Measurements from ENCODE around the gene CRTC3. TPM values are rescaled to one million over a fixed set of nuclear protein-coding genes. Genes with fewer than 3 reads are reported as not detected.
A peak's percentile ranks its signal among the peaks of the same experiment; 100 is the strongest.

The CRTC3 gene
- total RNA-seq, 1 experiment from 2014 or later = 3.9 TPM

GRCh38 chr15:90648137-90649070 is 118.7 kb downstream of the CRTC3 start:
- no peak overlapping the region for H4K8ac ChIP-seq (replicated peaks; ENCODE audit: insufficient read length, low read depth, low read length)
- no peak overlapping the region for H3K9ac ChIP-seq (ENCODE audit: extremely low read depth, insufficient read length, low read length)
- no peak overlapping the region for H3T11ph ChIP-seq (ENCODE audit: low read length)
- no peak overlapping the region for H4K91ac ChIP-seq (ENCODE audit: insufficient read length, low read depth, low read length)
- Mint-ChIP-seq H3K9me3 (no peaks in the 10 kb centered on the region), H3K4me3 (no peak overlapping the region; a peak in 1 of 5 replicates), H3K4me1 (peaks cover 6 to 10% of the 10 kb centered on the region in 2 experiments), H3K36me3 (ENCODE audit: insufficient read depth in 1 of 3, low read depth in 3 of 3) (peaks cover 0 to 2% (median under 1%) of the 10 kb centered on the region in 3 experiments; a peak in 2 of 7 replicates), H3K27me3 (ENCODE audit: low read depth) (no peaks in the 10 kb centered on the region), H3K27ac (peak overlapping the region in 1 of 3 experiments; percentile 53; a peak in 1 of 7 replicates)
- H3K23me2 ChIP-seq (ENCODE audit: insufficient read length, low read depth, low read length, poor library complexity, severe bottlenecking) = no peaks in the 10 kb centered on the region
- H3K79me2 ChIP-seq (ENCODE audit: insufficient read depth, low read length) = no peaks in the 10 kb centered on the region
- no peak overlapping the region for H3K4ac ChIP-seq (ENCODE audit: low read depth, low read length)
- no peaks in the 10 kb centered on the region for H3K4me1 ChIP-seq (ENCODE audit: insufficient read depth, low read length)
- no CpG with 5 or more reads among the region's 14 CpGs for WGBS (ENCODE audit: extremely low coverage, insufficient read length, low lambda C conversion rate)
- H3K18ac ChIP-seq (ENCODE audit: insufficient read length, low read depth, low read length) = no peak overlapping the region
- no peak overlapping the region for H2BK15ac ChIP-seq (ENCODE audit: low read depth, low read length)
- TF ChIP-seq CTCF (conservative IDR thresholded peaks at IDR 0.05) = peak; percentile 94
- H3K27ac ChIP-seq (ENCODE audit: insufficient read length, low read depth, low read length) = no peak overlapping the region
- H4K5ac ChIP-seq (ENCODE audit: insufficient read length, low read depth, low read length) = no peak overlapping the region
- H3K9me3 ChIP-seq (ENCODE audit: control insufficient read depth, low read depth, low read length) = no peaks in the 10 kb centered on the region
- H2AFZ ChIP-seq (ENCODE audit: low read length) = no peak overlapping the region
- H2BK5ac ChIP-seq (ENCODE audit: insufficient read length, low read length) = no peak overlapping the region
- H3K27me3 ChIP-seq (ENCODE audit: insufficient read depth, low read length) = no peaks in the 10 kb centered on the region
- no peak for DNase-seq
- no peak overlapping the region for H2AK5ac ChIP-seq (ENCODE audit: insufficient read length, low read length)
- no peak overlapping the region for H3K4me2 ChIP-seq (ENCODE audit: insufficient read depth, insufficient read length, low read length)
- no peaks in the 10 kb centered on the region for H4K20me1 ChIP-seq (ENCODE audit: control insufficient read depth, insufficient read depth, insufficient read length)
- no peak overlapping the region for H2BK20ac ChIP-seq (ENCODE audit: low read depth, low read length, poor library complexity, severe bottlenecking)
- no peaks in the 10 kb centered on the region for H3K79me1 ChIP-seq (ENCODE audit: insufficient read depth, low read depth, low read length, poor library complexity, severe bottlenecking)
- H2BK12ac ChIP-seq (ENCODE audit: insufficient read length, low read depth, low read length) = no peak overlapping the region
- no peak overlapping the region for H3K14ac ChIP-seq (ENCODE audit: insufficient read depth, low read length)
- no peak overlapping the region for H3K56ac ChIP-seq (ENCODE audit: insufficient read length, low read depth, low read length)
- H3K23ac ChIP-seq (ENCODE audit: insufficient read length, low read depth, low read length) = no peak overlapping the region
- no peak overlapping the region for H2BK120ac ChIP-seq (ENCODE audit: low read depth, low read length, poor library complexity, severe bottlenecking)
